Measurements from ENCODE around the gene CPS1.

CPS1 gene

DNA sequence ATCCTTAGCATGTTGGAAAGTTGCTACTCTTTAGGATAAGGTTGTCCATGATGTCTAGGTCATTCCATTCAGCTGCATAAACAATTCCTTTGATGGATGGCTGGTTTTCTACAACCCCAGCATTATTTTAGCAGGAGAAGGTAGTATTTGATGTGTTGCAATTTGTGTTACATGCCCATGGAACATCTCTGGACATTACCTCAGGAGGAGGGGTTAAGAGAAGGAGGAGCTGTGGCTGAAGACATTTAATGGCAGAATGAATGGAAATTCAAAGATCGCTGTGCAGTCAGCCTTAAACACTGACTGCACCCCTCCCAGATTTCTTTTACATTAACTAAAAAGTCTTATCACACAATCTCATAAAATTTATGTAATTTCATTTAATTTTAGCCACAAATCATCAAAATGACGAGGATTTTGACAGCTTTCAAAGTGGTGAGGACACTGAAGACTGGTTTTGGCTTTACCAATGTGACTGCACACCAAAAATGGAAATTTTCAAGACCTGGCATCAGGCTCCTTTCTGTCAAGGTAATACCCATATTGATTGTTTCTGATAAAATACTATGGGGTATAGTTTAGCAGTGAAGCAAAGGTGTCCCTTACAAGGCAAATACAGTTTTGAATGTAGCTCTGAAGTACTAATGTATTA lies at the start of gene CPS1:
TSS of gene CPS1 (plus strand) at position 271 of the 652 bp plus-strand sequence. CDS start at position 406, 135 bp downstream.
- DNase-seq, result no peak

DNA sequence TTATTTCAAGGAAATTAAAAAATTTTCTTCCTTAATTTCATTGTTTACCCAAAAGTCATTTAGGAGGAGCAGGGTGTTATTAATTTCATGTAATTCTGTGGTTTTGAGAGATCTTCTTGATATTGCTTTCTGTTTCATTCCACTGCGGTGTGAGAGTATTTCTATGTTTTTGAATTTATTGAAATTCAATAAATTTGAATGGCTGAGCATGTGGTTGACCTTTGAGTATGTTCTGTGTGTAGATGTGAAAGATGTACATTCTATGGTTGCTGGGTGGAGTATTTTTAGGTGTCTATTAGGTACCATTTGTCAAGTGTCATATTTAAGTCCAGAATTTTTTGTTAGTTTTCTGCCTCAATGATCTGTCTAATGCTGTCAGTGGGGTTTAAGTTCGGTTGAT lies 40.5 kb upstream of the CPS1 start:
- DNase-seq, result no peak

- no peak for DNase-seq
Measured at GRCh38 chr2:210517264-210517663, 39.1 kb upstream of the CPS1 start.

DNA sequence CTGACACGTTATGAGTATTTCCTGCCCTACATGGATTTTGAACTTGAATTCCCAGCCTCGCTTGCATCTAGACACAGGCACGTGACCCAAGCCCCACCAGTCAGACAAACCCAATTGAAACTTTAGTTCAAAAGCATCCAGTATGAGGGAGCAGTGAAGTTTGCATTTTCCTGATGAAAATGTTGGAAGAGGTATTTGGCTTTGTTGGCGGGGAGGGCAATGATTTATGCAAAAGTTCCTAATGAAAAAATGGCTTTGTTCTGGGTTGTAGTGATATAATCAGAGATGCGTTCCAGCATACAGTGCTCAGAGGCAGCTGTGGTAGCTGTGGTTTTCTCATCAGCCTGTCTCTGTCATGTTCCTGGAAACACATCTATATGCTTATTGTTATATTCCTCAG lies 36.8 kb upstream of the CPS1 start:
- no peak for DNase-seq

DNA sequence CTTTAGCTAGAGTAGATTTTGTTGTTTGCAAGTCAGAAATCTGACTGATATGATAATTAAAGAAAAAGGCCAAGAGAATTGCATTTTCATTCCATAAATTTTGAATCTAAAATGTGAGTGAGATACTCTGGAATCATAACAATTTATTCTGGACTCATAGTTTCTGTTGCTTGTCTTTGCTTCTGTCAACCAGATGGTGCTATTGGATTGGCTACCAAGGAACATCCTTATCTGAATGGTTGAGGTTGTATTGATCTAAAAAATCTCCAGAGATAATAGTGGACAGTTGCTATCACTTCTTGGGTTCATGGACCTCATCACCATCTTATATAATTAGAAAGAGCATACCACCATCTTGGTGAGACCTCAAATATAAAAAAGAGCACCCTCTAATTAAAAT lies 34.0 kb upstream of the CPS1 start:
- DNase-seq, result no peak

- DNase-seq, result no peak
Measured at GRCh38 chr2:210523650-210524289, 32.6 kb upstream of the CPS1 start.

DNA sequence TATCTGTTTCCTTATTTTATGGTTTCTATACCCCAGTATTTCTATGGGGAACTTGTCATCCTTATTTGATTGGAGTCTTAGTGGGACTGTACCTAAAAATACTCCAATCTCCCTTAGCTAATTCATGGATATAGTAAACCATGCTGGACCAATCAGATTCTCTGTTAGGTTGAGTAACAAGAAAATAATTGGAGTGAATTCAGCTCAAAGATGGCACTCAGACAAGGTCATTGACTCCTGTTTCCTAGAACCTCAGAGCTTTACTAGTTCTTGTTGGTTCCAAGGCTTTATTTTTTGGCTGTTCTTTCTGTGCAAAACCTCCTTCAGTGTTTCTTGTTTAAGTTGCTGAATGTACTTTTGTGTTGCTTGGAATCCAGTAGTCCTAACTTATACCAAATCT lies 31.9 kb upstream of the CPS1 start:
- DNase-seq, result no peak

DNA sequence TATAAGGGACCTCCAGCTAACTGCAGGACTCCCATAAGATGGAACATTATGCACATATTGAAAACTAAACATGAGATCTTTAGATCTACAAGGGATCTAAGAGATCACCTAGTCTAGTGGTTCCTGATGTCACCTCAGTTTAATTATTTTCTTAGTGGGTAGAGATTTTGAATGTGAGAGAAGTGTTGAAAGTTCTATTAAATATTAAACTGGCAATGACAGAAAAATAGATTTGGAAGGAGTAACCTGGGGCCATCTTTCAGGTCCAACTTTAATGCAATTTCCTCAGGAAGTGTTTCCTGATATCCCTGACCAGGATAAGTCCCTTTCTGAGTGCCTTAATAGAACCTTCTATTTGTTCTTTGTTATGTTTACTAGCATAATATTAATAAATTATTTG lies 29.1 kb upstream of the CPS1 start:
- no peak for DNase-seq

DNA sequence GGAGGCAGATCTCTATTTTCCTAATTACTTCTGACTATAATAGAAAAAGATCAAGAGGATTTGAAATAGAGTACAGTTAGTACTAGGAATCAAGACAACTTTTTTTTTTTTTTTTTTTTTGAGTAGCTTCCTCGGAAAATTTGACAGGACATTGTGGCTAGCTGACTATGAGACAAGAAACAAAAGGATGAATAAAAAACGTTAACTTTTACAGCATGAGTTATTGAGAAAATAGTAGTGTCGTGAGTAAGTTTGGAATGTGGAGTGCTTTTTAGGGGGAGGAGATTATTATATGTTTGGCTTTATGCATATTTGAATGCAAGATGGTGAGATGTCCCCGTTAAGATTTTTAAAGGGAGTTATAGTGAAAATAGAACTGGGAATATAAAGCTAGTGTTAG lies 27.7 kb upstream of the CPS1 start:
- no peak for DNase-seq

DNA sequence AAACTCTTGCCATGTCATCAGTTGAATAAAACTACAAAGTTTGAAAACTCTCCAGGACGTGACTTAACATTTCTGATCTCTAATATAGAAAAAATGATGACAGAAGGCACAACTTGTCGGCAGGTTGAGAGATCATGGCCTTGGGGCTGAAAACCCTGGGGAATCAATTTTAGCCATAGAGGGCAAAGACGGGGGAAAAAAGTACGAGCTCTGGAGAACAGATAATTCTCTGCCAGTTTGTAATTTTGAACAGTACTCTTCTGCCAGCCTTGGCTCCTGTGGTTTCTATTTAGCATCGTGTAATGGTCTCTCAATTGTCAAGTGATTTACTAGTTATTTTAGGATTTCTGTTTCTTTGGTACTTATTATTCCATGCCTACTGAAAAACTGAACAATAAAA lies 25.3 kb upstream of the CPS1 start:
- DNase-seq, result no peak

DNA sequence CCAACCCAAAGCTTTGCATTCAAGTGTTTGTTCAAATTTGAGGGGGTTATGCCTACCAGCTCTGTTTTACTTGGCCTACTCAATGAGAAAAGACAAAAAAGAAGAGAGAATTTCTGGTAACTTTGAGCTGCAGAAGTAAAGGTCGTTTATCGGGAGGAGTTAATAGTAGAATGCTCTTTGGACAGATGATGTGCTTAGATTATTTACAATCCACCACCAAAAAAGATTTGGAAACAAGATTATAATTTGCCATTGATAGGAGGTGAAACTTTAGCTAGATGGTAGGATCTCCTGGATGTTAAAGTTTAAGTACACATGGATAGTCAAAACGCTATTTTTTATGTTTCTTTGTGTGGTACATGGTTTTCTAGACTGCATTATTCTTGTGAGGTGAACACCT lies 24.9 kb upstream of the CPS1 start:
- no peak for DNase-seq

DNA sequence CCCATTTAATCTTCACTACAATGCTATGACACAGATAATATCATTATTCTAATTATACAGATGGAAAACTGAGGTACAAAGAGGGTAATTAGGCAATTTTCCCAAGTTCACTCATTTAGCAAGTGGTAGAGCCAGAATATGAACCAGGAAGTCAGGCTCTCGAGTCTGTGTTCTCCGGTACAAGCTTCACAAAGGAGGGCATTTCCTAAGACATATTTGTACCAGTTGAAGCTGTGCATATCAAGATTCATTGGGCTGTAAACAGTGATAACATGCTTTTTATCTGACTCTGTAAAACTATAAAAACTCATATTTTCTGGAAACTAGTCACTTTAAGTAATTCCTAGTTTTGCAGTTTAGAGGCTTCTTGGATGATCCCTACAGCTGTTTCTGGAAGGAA lies 23.0 kb upstream of the CPS1 start:
- no peak for DNase-seq

GRCh38 chr2:210534879-210535278 lies 21.5 kb upstream of the CPS1 start:
- no peak for DNase-seq

DNA sequence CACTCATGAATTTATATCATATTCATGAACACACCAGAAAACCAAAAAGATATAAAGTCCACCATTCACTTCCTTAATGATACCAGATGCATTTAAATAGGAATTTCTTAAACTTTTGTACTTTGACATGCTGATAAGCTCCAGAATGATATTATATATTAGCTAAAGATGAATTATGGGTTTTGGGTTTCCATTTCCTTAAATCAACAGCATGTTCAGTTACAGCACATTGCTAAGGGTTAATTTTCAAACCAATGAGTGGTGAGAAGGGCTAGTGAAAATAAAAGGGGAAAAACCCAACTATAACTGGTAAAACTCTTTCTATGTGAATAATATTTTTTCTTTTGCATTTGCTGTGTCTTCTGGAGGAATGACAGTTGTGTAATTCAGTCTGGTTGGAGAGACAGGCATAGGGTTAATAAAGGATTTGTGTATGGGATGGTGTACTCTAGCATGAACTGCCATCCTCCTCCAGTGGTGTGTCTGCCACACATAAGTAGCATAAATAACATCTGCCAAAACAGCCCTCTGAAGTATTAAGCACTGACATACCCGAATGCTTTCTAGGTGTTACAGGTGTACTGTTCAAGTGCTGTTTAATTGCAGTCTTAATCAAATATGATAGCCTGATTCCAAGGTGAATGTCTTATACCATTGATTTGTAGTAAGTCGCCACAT lies 19.3 kb upstream of the CPS1 start:
- DNase-seq, result no peak

- DNase-seq, result no peak
Measured at GRCh38 chr2:210539035-210539434, 17.4 kb upstream of the CPS1 start.

- no peak for DNase-seq
Measured at GRCh38 chr2:210539578-210540416, 16.6 kb upstream of the CPS1 start.

- no peak for DNase-seq
Measured at GRCh38 chr2:210540471-210540870, 15.9 kb upstream of the CPS1 start.

DNA sequence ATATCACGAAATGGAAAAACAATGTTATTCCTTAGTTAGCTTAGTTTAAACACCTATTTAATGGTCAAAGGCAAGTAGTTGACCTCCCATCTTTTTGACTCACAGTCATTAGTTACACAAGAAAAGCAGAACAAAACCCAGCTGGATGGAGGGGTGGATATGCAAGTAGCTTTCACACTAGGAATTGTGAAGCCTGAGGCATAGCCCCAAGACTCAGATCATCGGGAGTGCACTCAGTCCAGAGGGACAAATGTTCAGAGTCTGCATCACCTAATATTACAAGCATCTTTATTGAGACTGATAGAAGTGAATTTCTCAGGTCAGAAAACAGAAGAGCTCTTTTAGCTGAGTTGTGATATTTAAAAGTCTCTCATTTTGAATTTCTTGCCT lies 15.5 kb upstream of the CPS1 start:
- no peak for DNase-seq

- no peak for DNase-seq
Measured at GRCh38 chr2:210541290-210541902, 15.0 kb upstream of the CPS1 start.

GRCh38 chr2:210544007-210544590 lies 12.3 kb upstream of the CPS1 start:
- no peak for DNase-seq

GRCh38 chr2:210544831-210545230 lies 11.6 kb upstream of the CPS1 start:
- no peak for DNase-seq

GRCh38 chr2:210546424-210547208 lies 9.8 kb upstream of the CPS1 start:
- DNase-seq, result no peak

Data from stimulated activated CD4-positive, alpha-beta T cell treated with anti-CD3 and anti-CD28 coated beads, Interleukin-4, amount 100 ng/mL, for 4 hours (primary cell).